NOMO-1 treated with dmso at 0.1 percent for 144 hours (cell line): Measurements from ENCODE around the gene SDR42E2.
"Not testable (repeated sequence)": the region's sequence is repeated elsewhere in the genome, so short reads cannot be mapped to it uniquely, and the experiment has no call there.

ENCODE experiments used
- DNase-seq: peaks from one replicate; lab custom pipeline; 2025; ENCODE audit not compliant: unreplicated experiment; lab: John Stamatoyannopoulos, UW

SDR42E2 gene

DNA sequence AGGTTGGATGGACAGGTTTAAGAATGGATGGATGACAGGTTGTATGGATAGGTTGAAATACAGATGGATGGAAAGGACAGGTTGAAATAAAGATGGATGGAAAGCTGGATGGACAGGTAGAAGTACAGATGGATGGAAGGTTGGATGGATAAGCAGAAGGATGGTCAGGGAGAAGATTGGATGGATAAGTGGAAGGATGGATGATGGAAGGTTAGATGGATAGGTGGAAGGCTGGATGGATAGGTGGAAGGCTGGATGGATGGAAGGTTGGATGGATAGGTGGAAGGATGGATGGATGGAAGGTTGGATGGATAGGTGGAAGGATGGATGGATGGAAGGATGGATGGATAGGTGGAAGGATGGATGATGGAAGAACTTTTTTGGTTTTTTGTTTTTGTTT lies 905 bp upstream of the SDR42E2 start:
- no peak for DNase-seq

DNA sequence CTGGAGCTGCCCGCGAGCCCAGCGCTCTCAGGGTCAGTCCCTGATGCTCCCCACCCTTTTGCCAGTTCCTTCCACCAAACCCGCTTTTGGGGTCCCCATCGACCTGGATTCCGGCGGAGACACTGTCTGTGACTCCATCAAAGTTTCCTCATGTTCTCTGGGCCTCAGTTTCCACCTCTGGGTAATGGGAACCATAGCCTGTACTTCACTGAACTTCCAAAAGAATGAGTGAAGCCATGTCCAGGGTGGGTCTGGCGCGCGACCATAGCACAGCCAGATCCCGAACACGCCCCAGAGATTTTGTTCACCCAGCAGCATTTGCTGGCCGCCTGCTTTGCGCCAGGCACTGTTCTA lies 327 bp downstream of the SDR42E2 start:
- no peak for DNase-seq

DNA sequence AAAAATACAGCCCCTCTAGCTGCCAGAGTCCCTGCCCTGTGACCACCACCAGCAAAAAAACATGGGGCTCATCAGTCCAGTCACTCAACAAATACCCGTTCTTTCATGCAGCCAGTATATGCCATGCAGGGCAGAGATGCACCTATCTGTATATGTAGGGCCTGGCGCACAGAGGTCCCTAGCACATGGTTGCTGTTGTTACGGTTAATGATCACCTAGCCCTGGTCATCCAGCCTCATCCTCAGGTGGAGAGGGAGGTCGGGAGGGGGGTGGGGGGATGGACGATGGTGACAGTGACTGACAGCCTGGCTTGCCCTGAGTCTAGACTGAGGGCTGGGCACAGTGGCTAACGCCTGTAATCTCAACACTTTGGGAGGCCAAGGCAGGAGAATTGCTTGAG lies 1.5 kb downstream of the SDR42E2 start:
- no peak for DNase-seq

DNA sequence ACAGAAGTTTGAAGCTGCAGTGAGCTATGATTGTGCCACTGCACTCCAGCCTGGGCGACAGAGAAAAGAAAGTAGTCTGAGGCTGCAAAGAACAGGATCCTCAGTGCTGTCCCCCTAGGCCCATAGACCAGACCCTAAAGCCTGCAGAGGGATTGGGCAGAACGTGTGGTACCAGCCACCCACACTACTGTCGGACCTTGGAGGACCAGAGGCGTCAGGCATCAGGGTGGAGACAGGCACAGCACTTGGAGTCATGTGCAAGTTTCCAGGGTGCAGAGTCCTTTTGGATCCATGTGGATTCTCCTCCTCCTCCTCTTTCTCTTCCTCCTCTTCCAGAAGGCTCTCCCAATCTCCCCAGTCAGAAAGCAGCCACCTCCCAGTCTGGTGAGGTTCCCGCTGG lies 2.2 kb downstream of the SDR42E2 start:
- no peak for DNase-seq

DNA sequence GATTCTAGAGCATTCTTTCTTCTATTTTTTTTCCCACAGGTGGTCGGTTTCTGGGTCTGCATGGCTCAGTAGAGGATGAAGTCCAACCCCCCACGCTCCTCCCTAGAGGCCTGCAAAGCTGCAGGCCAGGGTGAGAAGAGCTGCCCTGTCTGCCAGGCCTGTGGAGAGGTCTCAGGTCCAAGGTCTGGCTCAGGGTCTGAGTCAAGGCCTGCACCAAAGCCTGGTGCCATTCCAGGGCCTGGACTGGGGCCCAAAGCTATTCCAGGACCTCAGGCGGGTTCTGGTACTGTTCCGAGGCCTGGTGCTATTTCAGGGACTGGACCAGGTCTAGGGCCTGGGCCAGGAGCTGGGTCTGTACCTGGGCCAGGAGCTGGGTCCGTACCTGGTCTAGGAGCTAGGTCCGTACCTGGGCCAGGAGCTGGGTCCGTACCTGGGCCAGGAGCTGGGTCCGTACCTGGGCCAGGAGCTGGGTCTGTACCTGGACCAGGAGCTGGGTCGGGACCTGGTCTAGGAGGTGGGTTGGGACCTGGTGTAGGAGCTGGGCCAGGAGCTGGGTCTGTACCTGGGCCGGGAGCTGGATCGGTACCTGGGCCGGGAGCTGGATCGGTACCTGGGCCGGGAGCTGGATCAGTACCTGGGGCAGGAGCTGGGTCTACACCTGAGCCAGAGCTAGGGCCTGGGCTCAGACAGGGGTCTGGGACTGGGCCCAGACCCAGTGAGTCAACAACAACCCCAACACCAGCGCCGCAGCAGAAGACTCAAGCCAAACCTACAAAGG lies 3.4 kb downstream of the SDR42E2 start:
- no peak for DNase-seq

DNA sequence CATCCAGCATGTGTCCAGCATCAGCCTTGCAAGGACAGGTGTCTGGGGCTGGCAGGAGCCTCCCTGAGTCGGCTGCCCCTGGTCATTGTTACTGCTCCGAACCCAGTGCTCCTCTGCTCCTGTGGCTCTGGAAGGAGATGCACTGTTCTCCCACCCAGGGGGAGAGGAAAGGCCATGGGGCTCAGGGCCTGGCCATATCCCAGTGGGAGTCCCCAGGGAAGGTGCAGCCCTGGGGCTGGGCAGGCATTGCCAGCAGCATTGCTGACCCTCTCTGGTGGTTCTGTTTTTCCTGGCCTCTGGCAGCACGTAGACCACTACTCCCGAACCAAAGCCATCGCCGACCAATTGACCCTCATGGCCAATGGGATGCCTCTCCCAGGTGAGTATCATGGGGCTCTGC lies 9.6 kb downstream of the SDR42E2 start:
- no peak for DNase-seq

DNA sequence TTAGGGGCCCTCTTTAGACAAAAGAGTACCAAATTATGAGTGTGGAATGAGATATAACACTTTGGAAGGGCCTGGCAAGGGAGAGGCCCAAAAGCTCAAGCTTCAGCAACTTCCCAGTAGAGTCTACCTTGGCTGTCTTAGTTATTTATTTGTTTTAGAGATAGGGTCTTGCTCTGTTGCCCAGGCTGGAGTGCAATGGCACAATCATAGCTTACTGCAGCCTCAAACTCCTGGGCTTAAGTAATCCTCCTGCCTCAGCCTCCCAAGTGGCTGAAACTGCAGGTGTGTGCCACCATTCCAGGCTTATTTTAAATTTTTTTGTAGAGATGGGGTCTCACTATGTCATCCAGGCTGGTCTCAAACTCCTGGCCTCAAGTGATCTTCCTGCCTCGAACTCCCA lies 10.3 kb downstream of the SDR42E2 start:
- DNase-seq: not testable (repeated sequence)

DNA sequence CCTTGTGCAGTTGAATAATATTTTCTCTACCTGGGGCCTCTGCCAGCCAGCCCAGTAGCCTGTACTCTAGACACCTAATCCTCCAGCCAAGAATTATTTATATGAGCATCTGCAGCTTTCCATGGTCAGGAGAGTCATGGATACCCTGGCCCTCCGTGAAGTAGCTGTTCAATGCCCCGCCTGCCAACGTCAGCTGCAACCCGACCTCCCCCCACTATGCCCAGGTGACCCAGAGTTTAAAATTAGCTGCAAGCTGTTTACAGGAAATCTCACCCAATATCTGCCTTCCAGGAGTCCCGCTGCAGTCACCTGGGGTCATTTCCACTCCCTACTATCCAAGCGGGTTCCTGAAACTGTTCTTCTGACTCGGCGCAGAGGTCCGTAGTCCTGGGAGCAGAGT lies 12.3 kb downstream of the SDR42E2 start:
- DNase-seq: no peak

DNA sequence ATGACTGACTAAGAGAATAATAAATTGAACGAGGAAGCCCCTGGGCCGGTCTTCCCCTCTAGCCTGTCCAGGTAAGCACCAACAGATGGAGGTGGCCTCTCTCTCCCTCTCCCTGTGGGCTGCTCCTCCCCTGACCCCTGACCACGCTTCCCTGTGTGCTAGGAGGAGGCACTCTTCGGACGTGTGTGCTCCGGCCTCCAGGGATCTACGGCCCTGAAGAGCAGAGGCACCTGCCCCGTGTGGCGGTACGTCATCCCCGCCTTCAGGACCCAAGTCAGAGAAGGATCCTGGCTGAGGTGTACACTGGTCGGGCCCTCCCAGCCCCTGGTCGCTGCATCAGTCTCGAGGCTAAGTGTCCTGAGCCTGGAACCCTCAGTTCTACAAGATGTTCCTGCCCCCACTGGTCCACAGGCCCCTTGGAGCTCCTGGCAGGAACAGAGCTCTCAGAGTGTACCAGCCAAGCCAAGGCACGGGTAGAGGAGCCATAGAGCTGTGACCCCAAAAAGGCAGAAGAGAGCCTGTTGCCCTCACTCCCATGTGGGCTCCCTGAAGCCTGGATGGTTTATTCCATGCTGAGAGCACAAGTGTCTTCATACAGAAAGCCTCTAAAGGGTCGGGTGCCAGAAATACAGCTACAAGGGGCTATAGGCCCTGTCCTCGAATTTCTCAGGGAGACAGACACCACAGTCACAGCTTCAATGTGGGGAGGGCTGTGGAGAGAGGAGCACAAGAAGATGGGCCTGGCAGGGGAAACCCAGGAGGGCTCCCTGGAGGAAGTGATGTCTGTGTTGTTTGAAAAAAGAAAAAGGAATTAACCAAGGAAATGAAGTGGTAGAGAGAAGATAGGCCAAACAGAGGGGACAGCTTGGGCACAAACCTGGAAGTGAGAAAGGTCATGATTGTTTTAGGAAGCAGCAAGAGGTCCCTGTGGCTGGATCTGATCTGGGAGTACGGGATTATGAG lies 15.9 kb downstream of the SDR42E2 start:
- DNase-seq: no peak

DNA sequence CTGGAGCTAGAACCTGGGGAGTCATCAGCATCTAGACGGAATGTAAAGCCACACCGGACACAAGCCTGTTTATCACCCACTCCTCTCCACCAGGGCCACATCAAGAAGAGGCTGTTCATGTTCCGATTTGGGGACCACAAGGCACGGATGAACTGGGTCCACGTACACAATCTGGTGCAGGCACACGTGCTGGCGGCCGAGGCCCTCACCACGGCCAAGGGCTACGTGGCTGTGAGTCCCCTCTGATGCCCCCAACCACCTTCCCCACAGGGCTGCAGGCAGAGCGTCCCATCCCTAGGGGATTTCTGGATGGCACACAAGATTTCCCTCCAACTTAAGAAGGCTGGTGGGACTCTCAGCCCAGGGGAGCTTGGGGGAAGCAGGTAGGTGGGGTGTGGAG lies 19.1 kb downstream of the SDR42E2 start:
- DNase-seq: no peak

DNA sequence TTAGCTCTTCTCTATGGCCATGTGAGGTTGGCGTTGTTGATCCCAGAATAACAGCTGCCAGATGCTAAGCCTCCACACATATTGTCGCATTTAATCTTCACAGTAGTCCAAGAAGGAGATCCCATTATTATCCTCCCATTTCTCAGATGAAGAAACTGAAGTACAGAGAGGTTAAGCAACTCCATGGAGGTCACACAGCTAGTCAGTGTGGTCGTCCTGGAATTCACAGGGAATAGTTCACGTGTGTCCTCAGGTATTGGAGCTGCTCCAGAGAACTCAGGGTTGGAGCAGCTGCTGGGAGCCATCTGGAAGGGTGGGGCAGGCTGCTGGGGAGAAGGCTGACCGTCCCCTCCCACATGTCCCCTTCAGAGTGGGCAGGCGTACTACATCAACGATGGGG lies 19.5 kb downstream of the SDR42E2 start:
- DNase-seq: no peak

DNA sequence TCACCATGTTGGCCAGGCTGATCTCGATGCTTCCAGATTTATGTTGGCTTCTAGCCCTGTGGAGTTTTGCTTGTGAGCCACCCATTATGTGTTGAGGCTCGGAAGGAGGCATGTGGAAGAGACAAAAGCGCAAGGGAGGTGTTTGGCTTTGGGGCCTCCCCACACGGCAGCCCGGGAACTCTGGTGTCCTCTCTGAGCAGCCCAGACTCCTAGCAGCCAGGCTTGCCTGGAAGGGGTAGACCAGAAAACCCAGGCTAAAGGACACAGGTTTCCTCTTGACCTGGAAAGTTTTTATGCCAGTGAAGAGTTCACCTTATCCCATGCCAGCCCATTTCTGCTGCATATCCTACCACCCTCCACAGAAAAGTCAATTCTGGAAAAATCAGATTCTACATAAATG lies 21.0 kb downstream of the SDR42E2 start:
- no peak for DNase-seq

DNA sequence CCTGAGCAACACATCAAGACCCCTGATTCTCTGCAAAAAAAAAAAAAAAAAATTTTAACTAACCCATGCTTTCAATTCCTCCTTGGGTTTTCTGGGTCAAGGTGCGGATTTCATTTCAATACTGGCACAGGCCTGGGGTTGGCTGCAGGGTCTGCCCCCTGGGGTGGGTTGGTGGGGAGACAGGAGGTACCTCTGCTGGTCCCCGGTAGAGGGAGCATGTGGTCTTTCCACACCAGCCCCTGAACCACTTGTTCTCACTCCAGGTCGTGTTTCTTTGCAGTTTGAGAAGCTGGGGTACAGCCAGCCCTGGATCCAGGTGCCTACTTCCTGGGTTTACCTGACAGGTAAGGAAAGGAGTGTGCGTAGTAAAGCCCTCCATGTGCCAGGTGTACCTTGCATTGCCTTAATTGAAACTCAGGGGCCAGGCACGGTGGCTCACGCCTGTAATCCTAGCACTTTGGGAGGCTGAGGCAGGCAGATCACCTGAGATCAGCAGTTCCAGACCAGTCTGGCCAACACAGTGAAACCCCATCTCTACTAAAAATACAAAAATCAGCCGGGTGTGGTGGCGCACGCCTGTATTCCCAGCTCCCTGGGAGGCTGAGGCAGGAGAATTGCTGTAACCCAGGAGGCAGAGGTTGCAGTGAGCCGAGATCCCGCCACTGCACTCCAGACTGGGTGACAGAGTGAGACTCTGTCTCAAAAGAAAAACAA lies 21.8 kb downstream of the SDR42E2 start:
- DNase-seq: no peak

DNA sequence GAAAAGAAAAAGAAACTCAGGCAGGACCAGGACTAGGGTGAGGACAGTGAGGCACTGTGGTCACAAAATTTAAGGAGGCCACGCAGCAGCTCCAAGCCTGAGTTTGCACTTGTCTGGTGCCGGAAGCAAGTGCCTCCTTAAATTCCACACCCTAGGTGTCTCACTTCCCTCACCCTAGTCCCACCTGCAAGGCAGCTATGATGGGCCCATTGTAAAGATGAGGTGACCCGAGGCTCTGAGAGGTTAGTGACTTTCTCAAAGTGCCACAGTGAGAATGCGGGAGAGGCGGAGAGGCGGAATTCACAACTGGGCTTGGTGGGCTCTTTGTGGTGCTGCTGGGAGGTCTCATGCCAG lies 22.3 kb downstream of the SDR42E2 start:
- no peak for DNase-seq

DNA sequence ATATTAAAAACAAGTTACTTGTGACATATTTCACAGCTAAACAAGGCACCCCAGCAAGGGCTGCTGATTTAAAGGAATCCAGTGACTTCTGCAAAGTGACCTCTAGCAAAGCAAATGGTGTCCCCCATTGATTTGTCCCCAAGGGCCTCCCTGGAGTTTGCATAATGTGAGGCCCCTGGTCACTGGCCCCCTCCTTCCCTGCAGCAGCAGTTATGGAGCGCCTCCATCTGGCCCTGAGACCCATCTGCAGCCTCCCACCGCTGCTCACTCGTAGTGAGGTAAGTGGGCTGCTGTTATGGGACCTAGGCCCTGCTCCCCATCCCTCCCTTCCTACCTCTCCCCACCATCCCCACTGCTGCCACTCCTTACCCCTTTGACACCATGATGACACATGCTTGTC lies 24.2 kb downstream of the SDR42E2 start:
- no peak for DNase-seq

DNA sequence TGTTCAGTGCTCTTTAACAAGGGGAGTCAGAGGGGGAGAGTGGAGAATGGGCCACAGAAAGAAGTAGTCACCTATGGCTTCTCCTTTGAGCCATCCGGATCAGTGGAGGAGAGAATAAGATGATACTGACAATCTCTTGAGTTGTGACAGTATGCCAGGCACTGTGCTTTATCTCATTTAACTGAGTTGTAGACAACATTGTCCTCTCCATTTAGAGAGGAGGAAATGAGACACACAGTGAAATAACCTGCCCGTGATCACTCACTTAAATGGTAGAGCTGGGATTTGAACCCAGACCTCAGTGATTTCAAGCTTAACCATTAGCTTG lies 25.9 kb downstream of the SDR42E2 start:
- no peak for DNase-seq

DNA sequence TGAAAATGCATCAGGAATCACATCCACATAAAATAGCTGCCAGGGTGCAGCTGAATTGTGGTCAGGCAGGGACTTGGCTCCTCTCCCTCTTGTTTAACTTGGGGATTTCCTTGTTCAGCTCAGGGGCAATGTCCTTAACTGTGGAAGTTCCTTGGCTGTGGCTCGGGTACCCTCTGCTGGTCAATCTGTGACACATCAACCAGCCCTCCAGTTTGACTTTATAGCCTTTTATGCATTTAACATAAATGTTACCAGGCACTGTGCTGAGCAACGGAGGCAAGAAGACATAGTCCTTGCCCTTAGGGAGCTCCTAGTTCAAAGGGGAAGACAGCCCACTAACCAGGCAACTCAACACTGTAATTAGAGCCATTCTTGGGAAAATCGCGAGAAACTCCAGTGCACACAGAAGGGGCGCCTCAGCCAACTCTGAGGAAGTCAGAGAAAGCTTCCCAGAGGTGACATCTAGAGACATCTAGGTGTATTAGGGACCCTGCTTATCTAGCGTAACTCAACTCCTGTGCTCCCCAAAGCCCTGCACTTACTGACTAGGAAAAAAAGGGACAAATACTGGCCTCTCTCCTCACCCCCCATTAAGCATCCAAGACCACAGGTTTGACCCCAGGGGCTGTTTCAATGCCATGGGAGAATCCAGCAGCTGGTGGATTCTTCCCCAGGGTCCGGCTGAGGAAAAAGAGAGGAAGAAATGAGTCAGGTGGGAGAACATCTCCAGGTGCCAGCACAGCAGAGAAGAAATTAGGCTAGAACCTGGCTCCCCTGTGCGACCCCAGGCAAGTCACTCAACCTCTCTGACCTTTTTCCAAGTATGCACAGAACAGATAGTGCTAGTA lies 26.5 kb downstream of the SDR42E2 start:
- peak; percentile 54 for DNase-seq

DNA sequence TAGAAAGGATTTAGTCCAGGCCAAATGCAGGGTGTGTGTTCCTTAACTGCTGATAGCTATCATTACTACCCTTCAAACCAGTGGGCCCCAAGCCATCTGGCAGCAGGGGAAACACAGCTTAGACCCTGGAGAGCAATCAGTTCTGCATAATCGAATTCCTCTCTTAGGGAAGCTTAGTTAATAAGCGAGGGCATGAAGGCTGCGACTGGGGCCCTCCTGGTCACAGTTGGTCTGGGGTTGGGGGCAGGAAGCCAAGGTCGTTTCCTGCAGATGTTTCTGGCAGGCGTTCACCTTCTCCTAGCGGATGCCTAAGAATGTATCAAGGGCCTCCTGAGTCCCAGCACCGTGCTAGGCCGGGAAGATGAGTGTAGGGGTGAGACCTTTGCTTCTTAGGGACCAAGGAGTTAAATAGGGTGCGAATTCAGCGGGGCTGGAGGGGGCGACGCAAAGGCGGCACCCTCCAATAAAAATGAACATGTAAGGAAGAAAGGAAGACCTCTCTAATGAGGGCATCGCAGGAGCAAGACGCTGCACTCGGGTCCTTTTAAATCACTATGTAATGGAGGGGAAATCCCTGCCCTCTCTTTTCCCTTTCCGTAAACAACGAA lies 27.3 kb downstream of the SDR42E2 start:
- DNase-seq: no peak

DNA sequence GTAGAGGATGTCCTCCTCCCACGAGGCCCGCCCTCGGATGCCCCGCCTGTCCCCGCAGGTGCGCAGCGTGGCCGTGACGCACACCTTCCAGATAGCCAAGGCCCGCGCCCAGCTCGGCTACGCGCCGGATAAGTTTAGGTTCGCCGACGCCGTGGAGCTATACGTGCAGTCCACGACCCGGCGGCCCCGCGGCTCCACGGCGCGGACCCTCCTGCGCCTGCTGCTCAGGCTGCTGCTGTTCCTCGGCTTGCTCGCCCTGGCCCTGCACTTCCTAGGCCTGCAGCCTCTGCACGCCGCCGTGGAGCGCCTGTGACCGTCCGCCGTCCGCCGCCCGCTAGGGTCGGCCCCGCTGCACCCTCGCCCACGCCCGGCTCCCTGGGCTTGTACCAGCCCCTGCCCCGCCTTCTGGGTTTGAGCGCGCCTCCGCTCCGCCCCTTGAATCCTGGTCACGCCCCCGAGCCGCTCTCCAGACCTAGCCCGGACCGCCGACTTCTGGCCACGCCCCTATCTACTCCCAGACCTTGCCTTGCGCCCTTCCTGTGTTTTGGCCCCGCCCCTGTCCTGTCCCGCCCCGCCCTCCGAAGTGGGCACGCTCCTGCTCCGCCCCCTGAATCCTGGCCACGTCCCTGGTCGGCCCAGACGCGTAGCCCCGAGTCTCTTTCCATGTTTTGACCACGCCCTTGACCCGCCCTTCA lies 27.9 kb downstream of the SDR42E2 start:
- DNase-seq: peak; percentile 100
